Testis (tissue), 3 donors: ENCODE results near the gene EMP1. TPM values are rescaled to one million over a fixed set of nuclear protein-coding genes. Genes with fewer than 3 reads are reported as not detected.

Experiments used
- DNase-seq: peaks from one replicate; pipeline ENCODE4 v3.0.0-alpha.2; 2019
- H3K27ac ChIP-seq, 2 donors: fragments of 200-600 bp; sonication (generic); one replicate each; pipeline ENCODE4 v1.5.1; 2019
- H3K27me3 ChIP-seq: fragments of 200-600 bp; sonication (generic); one replicate; pipeline ENCODE4 v1.5.1; 2019
- H3K36me3 ChIP-seq: fragments of 200-600 bp; sonication (generic); one replicate; pipeline ENCODE4 v1.5.1; 2017; ENCODE audit warnings: low read depth; ENCODE audit errors: missing control alignments
- H3K4me1 ChIP-seq: fragments of 200-600 bp; sonication (generic); one replicate; pipeline ENCODE4 v1.5.1; 2019
- H3K4me3 ChIP-seq, 2 donors: fragments of 200-600 bp; sonication (generic); one replicate each; pipeline ENCODE4 v1.5.1; 2017 to 2019
- H3K9me3 ChIP-seq: fragments of 200-600 bp; sonication (generic); one replicate; pipeline ENCODE4 v1.5.1; 2017
- CTCF ChIP-seq, 3 experiments: fragments of 450-650 bp in 2 of 3; fragments of 200-600 bp in 1 of 3; sonication (generic) in 1 of 3; IDR thresholded peaks; one replicate each; pipeline ENCODE4 v1.5.1; 2016 to 2019; ENCODE audit warnings: antibody characterized with exemption in 3 of 3, mild to moderate bottlenecking in 2 of 3, moderate library complexity in 1 of 3
- POLR2A ChIP-seq: fragments of 450-650 bp; IDR thresholded peaks from one replicate; pipeline ENCODE4 v1.6.1; 2017; ENCODE audit warnings: antibody characterized with exemption, mild to moderate bottlenecking, moderate library complexity
- WGBS, 2 donors: methylation state at CpG; one replicate each; pipeline ENCODE4 v1.1.5; 2018; 5-methylcytosine and 5-hydroxymethylcytosine counted together
- intact Hi-C: fragments of 100-400 bp; cut with DNase I; formaldehyde crosslinking; loops from one replicate; pipeline ENCODE4 v1.15.1; 2023; ENCODE audit warnings: low total_unique reads
- polyA plus RNA-seq: library from polyadenylated mRNA; stranded (reverse); fragments of 350-450 nt; fragmentation: Illumina TruSeq; extraction: RNeasy Lipid Tissue Mini Kit (QIAGEN cat#74804); gene quantifications from one replicate; pipeline ENCODE4 v1.2.3, GENCODE V29; 2014; ENCODE audit warnings: low read depth, low replicate concordance; ENCODE audit not compliant: insufficient read depth
- total RNA-seq, 2 donors: library from RNA; depleted of rRNA; stranded (reverse); fragments of >200 nt; gene quantifications; one replicate each; pipeline ENCODE4 v1.2.3, GENCODE V29; 2016

EMP1 gene
- total and polyA plus RNA-seq, 3 donors from 2014 or later: 14.1 to 59.4 (median 29.2) TPM

- intact Hi-C loops: no loop called here
- H3K36me3 ChIP-seq: no peaks in the 10 kb centered on the region
- no peaks in the 10 kb centered on the region for H3K27me3 ChIP-seq
- TF ChIP-seq CTCF (IDR thresholded peaks at IDR 0.05) (no peak), POLR2A (no peak)
- peak overlapping the region in 1 of 2 donors; percentile 19 for H3K27ac ChIP-seq
- no peak overlapping the region for H3K4me3 ChIP-seq
- WGBS, 2 donors: 55 to 75% methylated on average over 1 of the region's 1 CpG
- H3K9me3 ChIP-seq: no peaks in the 10 kb centered on the region
- H3K4me1 ChIP-seq: peaks cover 10% of the 10 kb centered on the region
- DNase-seq: peak; percentile 48
These were observed 44.2 kb upstream of the EMP1 start for GRCh38 chr12:13152281-13152680.

DNA sequence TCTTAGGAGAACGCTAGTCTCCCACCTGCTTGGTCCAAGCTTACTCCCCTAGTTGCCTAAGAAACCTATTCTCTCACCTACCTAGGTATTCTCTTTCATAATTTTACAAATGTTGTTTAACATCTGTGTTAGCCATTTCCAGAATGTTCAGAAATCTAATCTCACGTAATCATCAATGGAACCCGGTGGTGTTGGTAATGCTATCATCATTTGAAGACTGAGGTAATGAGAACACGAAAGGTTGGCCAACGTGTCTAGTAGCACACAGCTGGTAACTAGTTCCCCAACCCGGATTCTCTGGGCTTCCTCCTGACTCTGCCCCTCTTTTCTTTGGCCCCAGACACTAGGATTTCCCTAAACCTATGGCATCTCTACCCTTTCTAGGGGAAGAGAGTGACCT is 43.8 kb upstream of the EMP1 start:
- H3K4me3 ChIP-seq: no peak overlapping the region
- 87 to 94% methylated on average over 6 of the region's 6 CpGs for WGBS, 2 donors
- TF ChIP-seq CTCF (IDR thresholded peaks at IDR 0.05) (no peak), POLR2A (no peak)
- no peaks in the 10 kb centered on the region for H3K27me3 ChIP-seq
- H3K4me1 ChIP-seq: peaks cover 10% of the 10 kb centered on the region
- H3K36me3 ChIP-seq: no peaks in the 10 kb centered on the region
- H3K27ac ChIP-seq: peak overlapping the region in 1 of 2 donors; percentile 19
- intact Hi-C loops: no loop called here
- no peaks in the 10 kb centered on the region for H3K9me3 ChIP-seq
- DNase-seq: no peak

DNA sequence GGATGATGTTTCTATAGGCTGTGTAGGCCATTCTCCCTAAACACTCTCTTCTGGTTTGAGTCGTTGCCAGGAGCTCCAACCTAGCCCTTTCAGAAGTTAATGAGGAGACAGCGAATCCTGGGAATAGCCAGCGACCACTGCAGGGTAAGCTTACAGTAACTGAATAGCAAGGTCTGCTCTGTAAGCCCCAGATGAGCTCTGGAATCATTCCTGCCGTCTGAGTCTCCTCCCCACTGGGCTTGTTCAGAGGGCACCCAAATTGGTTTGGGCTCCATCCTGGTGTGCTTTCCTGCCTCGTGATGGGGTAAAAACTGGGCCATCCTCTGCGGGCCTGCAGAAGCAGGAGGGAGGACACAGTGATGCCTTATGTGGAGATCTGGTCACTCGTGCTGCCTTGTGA is 43.3 kb upstream of the EMP1 start:
- Histone ChIP-seq H3K27me3 (no peaks in the 10 kb centered on the region), H3K36me3 (no peaks in the 10 kb centered on the region), H3K9me3 (no peaks in the 10 kb centered on the region), H3K4me1 (peaks cover 6% of the 10 kb centered on the region), H3K4me3 (no peak overlapping the region), H3K27ac (peak overlapping the region in 1 of 2 donors; percentile 19)
- no peak for DNase-seq
- intact Hi-C loops: no loop called here
- no peak for TF ChIP-seq CTCF (IDR thresholded peaks at IDR 0.05)
- WGBS, 2 donors: 75 to 87% methylated on average over 6 to 7 of the region's 7 CpGs

DNA sequence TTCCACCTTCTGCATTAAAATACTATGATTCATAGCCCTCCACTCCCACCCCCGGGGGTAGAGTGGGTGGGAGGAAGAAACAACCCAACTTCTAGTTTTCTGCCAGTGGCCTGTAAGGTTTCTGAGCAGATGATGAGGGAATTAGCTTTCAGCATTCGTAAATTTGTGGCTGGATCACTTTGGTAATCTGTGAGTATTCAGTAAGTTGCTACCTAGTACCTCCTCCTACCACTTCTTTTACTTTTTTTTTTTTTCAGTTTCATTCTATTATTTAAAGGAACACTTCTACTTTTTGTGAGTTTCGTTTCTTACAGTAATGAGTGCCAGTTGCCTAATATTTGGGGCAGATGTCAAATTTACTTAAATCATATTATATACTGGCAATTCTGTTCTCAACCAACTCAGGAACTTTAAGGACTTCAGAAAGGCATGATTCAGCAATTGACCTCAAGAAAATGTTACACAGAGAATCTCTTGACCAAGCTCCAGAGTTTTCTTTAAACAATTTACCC is 42.4 kb upstream of the EMP1 start:
- H3K4me3 ChIP-seq: no peak overlapping the region
- H3K27me3 ChIP-seq: no peaks in the 10 kb centered on the region
- no peaks in the 10 kb centered on the region for H3K36me3 ChIP-seq
- H3K4me1 ChIP-seq: no peaks in the 10 kb centered on the region
- no peaks in the 10 kb centered on the region for H3K9me3 ChIP-seq
- WGBS, 2 donors: 47 to 63% methylated on average over 3 of the region's 3 CpGs
- intact Hi-C loops: no loop called here
- no peak overlapping the region for H3K27ac ChIP-seq
- no peak for DNase-seq
- TF ChIP-seq POLR2A (no peak), CTCF (IDR thresholded peaks at IDR 0.05) (no peak)

GRCh38 chr12:13154831-13155230 is 41.7 kb upstream of the EMP1 start:
- Histone ChIP-seq H3K4me1 (no peaks in the 10 kb centered on the region), H3K27me3 (no peaks in the 10 kb centered on the region), H3K9me3 (no peaks in the 10 kb centered on the region), H3K36me3 (no peaks in the 10 kb centered on the region), H3K27ac (no peak overlapping the region), H3K4me3 (no peak overlapping the region)
- DNase-seq: no peak
- TF ChIP-seq POLR2A: no peak
- no peak for TF ChIP-seq CTCF (IDR thresholded peaks at IDR 0.05)
- intact Hi-C loops: no loop called here
